Cardiac septum (tissue), 1 donor: ENCODE data around the gene FMO1. TPM values are rescaled to one million over a fixed set of nuclear protein-coding genes. Genes with fewer than 3 reads are reported as not detected.
"Not testable (repeated sequence)": the region's sequence is repeated elsewhere in the genome, so short reads cannot be mapped to it uniquely, and the experiment has no call there.

ENCODE experiments used
- DNase-seq: peaks from one replicate; pipeline ENCODE4 v3.0.0-alpha.2; 2020; ENCODE audit warnings: low spot score
- intact Hi-C: fragments of 100-400 bp; cut with DNase I; formaldehyde crosslinking; loops from one replicate; pipeline ENCODE4 v1.14.0; 2022
- total RNA-seq: library from RNA; stranded (reverse); fragmentation: NEBNext Ultra II Directional; extraction: Animal tissue kit (Norgen Biotek cat#: 25700); gene quantifications from one replicate; pipeline ENCODE4 v1.2.1, GENCODE V29; 2021
- donor health status: DM: no; HTN: no; CAD: no.

The FMO1 gene
- total RNA-seq, 1 donor from 2014 or later, result 1.3 TPM

DNA sequence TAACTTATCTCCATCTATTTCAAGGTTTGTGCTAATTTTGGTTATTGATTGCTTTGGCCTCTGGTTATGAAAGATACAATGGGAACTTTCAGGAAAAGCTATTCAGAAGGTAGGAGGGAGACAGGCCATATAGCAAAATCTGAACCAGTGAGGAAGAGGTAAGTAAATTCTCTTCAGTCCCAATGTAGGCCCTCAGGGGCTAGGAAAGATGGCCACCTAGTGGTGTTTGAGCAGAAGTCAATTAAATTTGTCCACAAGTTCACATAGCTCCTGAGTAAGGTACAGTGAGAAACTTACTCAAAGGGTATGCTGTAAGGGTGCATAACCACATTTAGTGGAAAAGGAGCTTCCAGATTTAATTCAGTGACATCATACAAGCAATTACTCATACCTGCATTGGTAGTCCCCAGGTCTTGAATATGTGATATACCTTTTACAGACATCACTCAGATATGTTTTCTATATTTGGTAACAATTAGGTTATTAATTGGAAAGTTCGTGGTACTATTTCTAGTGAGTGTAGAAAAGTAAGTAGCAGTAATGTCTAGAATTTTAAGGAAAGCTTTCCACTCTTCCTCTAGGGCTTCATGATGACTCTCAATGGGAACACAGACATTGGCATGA lies 21.4 kb upstream of the FMO1 start:
- intact Hi-C loops, result loop anchor here (1.0 to 5.0 kb wide), 3 partner anchors 40 to 260 kb away; partner anchors contain the start of gene FMO2
- no peak for DNase-seq

DNA sequence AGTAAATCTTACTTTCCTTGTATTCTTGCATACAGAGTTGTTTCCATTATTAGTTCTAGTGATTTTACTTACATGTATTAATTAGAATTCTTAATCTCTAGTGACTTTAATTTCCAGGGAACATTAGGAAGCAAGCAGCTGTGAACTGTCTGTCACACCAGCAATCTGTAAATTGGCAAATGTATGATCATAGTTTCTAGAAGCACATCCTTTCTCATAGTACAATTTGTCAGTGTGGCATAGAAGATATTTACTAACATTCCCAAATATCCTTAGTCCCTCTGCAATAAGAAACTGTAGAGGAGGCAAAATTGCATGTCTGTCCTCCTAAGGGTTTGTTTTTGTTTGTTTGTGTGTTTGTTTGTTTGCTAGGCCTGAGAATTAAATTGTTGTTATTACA lies 17.0 kb upstream of the FMO1 start:
- intact Hi-C loops, result no loop called here
- DNase-seq, result no peak

DNA sequence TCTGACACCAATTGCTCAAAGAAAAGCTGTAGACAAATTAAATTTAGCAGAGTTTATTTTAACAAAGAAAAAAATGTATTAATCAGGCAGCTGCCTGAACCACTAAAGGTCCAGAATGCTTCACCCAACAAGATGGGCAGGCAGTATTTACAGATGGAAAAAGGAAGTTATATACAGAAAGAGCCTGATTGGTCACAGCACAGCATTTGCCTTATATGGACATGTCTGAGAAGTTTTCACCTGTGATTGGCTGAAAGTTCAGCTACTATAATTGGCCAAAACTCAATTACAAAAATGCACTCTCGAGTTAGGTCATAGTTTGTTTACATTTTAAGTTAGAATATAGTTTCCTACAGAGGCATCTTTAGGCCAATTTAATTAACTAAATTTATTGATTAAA lies 15.1 kb upstream of the FMO1 start:
- no peak for DNase-seq
- intact Hi-C loops, result no loop called here

DNA sequence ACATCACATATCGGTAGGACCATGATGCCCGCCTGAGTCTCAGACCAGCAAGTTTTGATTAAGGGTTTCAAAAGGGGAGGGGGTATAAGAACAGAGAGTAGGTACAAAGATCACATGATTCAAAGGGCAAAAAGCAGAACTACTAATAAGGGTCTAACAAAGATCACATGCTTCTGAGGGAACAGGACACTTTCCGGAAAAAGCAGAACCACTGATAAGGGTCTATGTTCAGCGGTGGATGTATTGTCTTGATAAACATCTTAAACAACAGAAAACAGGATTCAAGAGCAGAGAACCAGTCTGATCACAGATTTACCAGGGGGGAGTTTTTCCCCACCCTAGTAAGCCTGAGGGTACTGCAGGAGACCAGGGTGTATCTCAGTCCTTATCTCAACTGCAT lies 12.1 kb upstream of the FMO1 start:
- intact Hi-C loops, DNase-seq: not testable (repeated sequence)

DNA sequence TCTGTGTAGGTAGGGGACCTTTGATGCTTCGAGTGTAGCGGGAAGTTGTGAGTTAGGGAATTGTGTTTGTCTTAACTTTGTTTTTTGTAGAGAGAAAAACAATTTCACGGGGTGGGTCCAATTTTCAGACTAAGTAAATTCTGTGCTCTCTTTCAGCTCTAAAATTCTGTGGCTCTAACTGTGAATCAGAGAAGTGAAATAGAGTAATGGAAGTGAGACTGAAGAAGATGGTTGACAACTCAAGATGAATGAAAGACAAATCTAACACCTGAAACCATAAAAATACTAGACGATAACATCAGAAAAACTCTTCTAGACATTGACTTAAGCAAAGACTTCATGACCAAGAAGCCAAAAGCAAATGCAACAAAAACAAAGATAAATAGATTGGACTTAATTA lies 4.4 kb upstream of the FMO1 start:
- no peak for DNase-seq
- intact Hi-C loops, result loop anchor here (2.0 to 10.0 kb wide), 2 partner anchors 69 to 161 kb away; no protein-coding TSS in a partner anchor

DNA sequence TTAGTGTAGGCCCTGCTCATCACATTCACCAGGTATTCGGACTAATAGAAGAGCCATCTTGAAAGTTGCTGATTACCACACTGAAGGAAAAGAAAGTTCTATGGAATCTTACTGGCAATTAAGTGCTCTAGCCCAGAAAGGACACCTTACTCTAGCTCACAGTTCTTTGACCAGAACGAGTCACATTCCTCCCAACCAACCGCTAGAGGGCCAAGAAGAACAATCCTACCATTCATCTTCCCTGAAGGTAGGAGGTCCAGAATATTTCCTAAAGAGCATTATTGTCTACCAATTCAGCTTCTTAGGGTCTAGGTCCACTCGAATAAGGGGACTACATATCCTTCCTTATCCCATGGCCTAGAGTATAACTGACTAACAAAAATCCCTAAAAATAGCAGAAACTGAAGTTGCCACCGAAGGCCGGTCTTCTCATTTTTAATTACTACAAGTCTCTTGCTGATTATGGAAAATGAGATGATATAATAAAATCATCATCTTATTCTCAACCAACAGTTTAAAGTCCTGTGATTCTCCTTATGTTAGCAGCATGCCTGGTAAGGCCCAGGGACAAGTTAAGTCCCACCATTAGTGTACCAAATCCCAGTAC lies 2.7 kb upstream of the FMO1 start:
- DNase-seq, result no peak
- intact Hi-C loops, result loop anchor here (2.0 to 10.0 kb wide), 2 partner anchors 67 to 159 kb away; no protein-coding TSS in a partner anchor

DNA sequence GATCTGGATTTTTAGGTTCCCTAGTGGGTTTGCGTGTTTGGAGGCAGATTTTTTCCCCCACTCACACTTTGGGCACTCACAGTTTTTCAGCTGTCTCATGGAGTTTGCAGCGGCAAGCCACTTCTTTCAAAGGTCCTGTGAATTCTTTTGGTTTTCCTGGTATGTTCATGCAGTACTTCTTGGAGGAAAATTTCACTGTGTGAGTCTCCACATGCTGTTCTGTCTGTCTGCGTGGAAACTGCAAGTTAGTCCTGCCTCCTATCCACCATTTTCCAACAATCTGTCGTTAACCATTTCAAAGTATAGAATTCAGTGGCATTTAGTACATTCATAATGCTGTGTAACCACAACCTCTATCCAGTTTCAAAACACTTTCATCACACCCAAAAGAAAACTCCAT lies 793 bp upstream of the FMO1 start:
- intact Hi-C loops, result loop anchor here (10.0 kb wide), 1 partner anchor 157 kb away; no protein-coding TSS in a partner anchor
- no peak for DNase-seq

DNA sequence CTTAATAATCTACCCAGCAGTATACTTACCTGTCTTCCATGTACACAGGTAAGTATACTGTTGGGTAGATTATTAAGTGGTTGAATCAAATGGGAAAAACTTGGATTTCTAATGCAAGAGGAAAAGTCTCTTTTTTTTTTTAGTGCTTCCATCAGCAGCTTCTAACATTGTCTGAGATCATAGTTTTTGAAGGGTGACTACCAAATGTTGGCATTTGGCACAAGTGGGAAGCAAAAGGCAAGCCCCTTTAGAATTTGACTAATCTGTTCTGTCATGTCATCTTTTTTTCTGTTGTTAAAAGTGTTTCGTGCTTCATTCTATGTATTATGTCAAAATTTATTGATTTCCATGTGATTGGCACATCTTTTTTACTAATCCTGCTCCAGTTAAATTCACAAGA lies 547 bp downstream of the FMO1 start:
- intact Hi-C loops, result loop anchor here (10.0 kb wide), 1 partner anchor 156 kb away; no protein-coding TSS in a partner anchor
- DNase-seq, result no peak

DNA sequence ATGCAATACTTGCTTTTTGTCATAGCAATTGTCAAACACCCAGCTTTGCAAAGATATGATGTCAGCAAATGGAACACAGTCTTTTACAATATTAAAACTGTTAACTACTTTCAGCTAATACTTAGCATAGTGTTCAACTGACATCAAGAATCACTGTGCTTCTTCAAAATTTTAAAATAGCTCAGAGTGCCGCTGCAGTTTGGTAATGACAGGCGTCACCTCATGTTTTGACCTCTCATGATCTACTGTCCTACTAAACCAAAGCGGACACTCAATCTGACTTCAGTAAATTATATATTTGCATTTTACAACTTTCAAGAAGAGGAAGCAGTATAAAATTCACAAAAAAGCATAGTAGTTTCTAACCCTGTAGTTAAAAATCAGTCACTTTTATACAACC lies 2.0 kb downstream of the FMO1 start:
- intact Hi-C loops, result no loop called here
- no peak for DNase-seq

DNA sequence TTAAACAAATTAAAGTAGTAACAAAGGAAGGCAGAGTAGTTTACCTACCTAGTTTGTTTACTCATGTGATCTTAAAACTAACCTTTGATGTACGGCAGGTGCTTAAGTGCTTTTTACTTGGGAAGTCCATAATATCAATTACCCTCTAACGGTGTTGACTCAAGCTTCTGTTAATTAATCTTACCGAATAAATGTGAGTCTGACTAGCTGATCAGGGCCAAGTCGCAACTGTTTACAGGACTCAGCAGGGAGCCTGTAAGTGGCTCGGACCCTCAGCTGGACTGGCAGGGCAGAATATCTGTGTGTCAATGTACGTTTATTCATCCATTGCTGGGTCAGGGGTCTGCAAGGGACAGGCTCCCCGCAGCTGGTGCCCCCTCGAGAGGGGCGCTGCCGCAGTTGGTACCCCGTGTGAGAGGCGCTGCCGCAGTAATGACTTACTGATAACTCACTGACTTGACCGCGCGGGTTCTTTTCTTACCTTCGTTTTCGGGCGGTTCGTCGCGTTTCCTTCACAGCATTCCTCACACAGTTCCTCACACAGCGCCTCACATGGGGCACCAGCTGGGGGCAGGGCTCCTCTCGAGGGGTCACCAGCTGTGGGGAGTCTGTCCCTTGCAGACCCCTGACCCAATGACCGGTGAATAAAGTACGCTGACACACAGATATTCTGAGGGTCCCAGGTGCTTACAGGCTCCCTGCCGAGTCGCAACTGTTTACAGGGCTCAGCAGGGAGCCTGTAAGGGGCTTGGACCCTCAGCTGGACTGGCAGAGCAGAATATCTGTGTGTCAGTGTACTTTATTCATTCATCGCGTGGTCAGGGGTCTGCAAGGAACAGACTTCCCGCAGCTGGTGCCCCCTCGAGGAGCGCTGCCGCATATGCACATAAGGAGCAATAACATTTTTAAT lies 3.0 kb downstream of the FMO1 start:
- intact Hi-C loops, result no loop called here

DNA sequence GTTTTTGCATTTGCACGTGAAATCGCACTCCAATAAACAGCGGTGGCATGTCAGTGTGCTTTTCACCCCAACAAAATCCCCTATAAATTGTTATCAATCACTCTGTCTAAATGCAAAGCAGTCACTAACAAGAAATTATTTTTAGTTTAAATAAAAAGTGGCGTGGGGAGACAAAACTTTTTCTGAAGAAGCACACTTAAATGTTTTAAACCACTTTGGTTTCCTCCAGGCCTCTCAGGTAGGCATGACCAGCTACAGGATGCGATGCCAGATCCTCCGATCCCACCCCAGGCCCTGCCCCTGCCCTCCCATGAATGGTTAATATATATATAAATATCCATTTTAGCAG lies 3.6 kb downstream of the FMO1 start:
- no peak for DNase-seq
- intact Hi-C loops, result no loop called here

More for the DNA sequence above, 3.0 kb downstream of the FMO1 start:
- DNase-seq, result no peak

DNA sequence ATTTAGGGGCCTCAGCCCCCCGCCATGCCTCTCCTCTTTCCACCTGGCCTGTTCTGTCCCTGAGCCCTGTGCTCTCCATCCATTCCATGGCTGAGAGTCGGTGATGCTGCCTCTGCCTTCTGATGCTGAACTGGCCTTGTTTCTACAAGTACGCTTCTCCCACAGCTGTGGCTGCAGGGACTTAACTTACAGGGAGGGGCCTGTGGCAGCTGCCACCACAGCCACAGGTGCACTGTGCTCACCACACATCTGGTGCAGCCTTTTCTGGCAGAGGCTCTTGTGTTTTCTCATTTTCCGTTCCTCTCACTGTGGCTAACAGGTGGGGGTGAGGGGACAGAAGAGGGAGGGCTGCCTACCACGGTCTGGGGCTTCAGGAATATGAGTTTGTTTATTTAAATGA lies 4.2 kb downstream of the FMO1 start:
- intact Hi-C loops, result no loop called here
- DNase-seq, result no peak

DNA sequence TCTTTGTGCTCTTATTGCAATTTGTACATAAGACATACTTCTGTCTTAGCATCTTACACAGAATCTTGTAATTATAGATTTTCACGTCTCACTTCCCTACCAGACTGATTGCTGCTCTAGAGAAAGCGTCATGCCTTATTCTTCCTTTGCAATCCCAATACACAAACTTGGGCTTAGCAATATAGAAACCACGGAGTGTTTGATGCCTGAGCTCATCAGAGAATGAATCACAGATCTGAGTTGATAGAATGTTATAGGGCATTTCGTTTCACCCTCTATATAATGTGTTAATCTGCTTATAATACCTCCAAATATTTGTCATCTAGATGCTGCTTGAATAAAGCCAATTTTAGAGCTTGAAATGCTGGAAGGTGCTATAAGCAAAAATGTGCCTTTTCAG lies 6.6 kb downstream of the FMO1 start:
- no peak for DNase-seq
- intact Hi-C loops, result no loop called here

DNA sequence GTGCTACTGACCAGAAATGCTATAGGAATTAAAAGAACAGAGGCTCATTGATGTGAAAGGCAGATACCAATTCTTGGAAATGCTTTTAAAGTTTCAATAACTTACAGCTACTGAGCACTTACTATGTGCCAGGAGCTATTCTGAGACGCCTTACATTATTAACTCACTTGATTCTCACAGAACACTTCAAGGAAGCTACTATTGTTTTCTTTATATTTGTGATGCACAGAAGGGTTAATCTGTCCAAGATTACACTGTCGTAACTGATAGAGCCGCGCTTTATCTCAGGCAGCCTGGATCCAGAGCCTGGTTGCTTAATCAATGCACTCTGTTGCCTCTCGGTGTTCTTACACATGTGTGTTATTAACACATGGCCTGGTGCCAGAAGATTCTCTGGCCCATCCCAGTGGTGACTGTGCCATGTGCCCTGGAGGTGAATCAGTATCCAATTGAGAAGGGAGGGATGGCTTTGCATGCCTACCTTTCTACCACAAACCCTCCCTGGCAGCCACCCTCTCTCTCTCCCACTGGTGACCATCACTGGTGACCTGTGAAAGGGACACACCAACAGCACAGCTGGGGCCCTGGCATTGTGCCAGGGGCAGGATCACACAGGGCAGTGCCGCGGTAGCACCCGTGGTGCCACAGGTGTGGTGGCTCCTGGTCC lies 8.8 kb downstream of the FMO1 start:
- no peak for DNase-seq
- intact Hi-C loops, result no loop called here

DNA sequence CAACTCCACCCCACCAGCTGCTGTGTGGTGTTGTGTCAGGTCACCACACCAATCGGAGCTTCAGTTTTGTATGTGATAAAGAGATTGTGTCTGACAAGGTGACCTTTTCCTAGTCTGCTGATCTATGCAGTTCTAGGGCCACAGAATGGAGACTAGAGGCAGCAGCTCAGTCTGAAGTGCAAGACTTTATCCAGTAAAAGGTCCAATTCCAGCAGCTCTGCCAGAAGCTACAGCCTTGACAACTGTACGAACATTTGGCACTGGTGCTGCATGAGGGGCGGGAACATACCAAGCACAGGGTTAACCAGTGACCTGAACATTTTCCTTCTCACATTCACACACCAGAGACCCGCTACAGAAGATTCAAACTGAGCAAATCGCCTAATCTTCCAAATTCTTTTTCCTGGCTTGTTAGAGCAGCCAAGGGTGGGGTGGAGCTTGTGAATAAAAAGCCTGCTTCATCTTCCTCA lies 9.3 kb downstream of the FMO1 start:
- intact Hi-C loops, result no loop called here
- no peak for DNase-seq

DNA sequence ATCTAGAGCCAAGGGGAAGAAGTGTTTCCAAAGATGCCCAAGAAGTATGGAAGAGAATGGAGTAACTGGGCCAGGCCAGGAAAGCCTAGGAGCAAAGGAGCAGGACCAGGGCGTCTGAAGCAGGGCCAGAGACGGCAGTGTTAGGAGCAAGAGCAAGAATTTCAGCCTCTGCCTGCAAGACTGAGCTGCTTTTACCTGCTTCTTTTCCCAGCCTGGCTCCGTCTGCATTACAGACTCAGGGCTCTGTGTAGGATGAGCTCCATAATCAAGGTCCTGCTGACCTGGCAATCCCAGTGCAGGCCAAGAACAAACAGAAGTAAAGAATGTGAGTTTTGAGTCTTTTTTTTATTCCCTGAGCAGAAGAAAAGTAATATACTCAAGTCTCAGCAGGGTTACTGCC lies 10.1 kb downstream of the FMO1 start:
- DNase-seq, result no peak
- intact Hi-C loops, result no loop called here

DNA sequence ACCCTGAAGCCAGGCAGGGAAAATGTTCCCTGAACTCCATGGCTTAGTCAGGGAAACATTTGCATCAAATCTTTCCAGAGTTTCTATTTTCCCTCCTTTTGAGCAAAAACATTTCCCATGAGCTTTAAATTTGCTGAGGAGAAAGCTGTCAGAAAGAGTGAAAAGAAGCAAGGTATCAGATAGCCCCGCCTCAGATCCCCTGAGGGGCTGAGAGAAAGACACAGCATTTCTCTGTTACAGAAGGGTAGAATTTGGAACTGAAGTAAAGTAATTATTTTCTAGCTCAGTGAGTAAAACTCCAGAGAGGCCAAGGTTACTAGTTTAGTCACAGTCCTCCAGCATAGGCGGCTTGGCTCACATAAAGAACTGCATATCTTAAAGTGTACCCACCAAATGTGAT lies 10.6 kb downstream of the FMO1 start:
- intact Hi-C loops, result no loop called here
- no peak for DNase-seq

DNA sequence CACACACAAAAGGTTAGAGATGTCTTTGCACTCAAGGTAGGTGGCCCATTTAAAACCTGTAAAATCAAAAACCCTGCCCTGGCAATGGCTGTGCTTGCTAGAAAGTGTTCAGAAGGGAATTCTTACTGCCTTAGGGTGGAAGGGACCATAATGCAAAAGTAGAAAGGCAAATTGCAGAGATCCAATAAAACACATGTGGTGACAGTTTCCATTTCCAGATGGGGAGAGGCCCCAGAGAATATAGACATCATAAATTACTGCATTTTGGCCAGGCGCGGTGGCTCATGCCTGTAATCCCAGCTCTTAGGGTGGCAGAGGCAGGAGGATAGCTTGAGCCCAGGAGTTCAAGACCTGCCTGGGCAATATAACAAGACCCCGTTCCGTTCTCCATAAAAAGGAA lies 13.0 kb downstream of the FMO1 start:
- no peak for DNase-seq
- intact Hi-C loops, result no loop called here

DNA sequence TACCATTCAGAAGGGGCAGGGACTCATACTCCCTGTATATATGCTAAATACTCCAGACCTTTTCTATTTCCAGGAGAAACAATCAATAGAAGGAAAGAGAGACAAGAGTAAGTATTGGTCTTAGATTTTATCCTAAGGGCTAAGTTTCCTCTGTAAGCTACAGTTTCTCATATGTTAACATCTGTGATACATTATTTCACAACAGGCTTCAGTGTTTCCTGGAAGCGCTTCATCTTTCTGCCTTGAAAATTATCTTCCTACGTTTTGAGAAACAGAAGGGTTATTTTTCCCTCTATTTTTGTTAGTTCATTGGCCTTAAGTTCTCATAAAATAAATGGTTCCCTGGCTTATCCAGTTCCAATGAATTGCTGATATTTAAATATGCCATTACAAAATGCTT lies 15.6 kb downstream of the FMO1 start:
- intact Hi-C loops, result no loop called here
- no peak for DNase-seq

DNA sequence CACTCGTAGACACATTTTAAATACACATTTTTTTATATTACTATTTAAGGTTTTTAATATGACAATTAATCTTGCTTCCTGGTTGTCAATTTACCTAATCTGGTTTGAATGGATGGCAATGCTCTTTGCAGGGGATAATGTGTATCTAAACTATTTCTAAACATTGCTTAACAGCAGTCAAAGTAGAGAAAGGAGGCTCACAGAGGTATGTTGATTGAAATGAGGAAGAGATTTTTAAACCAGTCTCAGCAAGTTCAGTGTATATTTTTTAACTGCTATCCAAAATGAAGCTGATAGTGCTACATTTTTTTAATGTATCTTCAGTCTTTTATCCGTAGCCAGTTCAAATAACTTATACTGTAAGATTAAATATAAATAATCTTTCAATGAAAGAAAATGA lies 17.4 kb downstream of the FMO1 start:
- intact Hi-C loops, result no loop called here
- DNase-seq, result no peak
